HG02588 (cell line): ENCODE data around the gene WBP1L.
"Not testable (repeated sequence)": the region's sequence is repeated elsewhere in the genome, so short reads cannot be mapped to it uniquely, and the experiment has no call there.

Experiments
- ATAC-seq: cut with Tn5 transposase; IDR thresholded peaks from one replicate; pipeline ENCODE4 v1.9.1; 2021; ENCODE audit warnings: mild to moderate bottlenecking, moderate library complexity; ENCODE audit not compliant: unreplicated experiment

Gene WBP1L

DNA sequence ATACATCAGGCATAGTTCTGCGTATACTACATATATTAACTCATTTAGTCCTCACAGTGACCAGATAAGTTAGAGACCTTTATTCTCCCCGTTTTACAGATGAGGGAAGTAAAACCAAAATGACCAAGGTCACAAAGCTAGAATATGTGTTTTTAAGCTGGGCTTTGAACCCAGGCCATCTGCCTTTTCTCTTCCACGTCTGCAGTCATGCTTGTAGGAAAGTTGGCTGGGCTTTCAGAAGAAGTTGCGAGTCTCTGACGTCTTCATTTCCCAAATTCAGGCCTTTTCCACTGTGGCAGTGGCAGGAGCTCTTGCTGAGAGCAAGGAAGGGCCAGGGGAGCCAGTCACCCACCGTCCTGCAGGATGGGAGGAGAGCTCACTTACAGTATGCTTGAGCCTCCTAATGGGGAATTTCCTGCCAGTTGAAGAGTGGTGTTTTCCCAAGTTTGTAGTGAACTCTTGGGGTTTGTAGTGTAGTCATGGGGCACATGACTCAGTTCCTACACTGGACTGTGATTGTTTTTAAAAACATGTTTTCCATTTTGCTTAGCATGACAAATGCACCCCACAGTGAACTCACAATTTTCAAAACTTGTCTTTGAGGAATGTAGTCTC lies 59.3 kb downstream of the WBP1L start:
- no peak for ATAC-seq

DNA sequence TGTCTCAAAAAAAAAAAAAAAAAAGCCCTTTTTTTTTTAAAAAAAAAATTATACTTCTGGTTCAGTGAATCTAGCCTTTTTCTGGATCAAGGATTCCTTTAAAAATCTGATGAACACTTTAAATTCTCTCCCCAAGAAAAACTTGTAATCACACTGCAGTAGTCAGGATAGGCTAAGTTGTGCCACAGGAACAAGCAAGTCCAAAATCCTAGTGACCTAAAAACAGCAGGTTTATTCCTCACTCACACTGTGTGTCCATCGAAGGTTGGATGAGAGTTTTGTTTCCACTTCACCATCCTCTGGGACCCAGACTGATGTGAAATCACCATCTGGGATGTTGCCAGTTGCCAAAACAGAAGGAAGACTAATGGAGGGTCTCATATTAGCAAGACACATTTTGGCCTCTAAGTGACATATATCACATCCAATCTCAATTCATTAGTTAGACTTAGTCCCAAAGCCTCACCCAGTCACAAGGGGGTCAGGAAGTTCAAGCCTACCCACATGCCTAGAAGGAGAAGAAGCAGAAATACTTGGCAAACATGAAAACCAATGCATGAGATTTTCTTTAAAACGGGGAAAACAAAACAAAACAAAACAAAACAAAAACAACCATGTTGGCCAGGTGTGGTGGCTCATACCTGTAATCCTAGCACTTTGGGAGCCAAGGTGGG lies 60.8 kb downstream of the WBP1L start:
- ATAC-seq, result no peak

DNA sequence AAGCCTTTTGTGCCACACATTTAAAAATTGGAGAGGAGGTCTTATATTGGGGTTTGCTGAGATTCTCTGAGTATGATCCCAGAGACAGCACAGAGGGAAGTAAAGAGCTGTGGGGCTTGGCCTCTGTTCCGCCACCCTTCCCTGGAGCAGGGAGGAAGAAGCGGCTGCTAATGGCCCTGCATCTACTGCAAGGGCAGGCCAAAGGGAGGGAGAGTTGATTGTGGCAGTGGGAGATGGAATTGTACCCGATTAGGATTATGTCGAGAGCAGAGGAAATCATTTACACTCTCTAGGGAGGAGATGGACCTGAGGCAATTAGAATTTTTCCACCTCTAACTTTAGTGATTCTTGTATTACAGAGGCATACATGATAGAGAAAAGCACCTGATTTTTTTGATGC lies 64.6 kb downstream of the WBP1L start:
- ATAC-seq, result no peak

DNA sequence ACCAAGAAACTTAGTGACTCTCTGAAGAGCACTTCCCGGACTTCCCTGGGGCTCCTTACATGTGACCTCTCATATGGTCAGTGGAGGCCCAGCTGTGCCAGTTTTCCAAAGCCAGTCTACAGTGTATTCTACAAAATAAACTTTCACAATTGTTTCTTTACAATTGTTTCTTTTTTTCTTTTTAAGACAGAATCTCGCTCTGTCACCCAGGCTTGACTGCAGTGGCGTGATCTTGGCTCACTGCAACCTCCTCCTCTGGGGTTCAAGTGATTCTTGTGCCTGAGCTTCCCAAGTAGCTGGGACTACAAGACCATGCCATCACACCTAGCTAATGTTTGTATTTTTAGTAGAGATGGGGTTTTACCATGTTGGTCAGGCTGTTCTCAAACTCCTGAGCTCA lies 67.6 kb downstream of the WBP1L start:
- ATAC-seq, result no peak

DNA sequence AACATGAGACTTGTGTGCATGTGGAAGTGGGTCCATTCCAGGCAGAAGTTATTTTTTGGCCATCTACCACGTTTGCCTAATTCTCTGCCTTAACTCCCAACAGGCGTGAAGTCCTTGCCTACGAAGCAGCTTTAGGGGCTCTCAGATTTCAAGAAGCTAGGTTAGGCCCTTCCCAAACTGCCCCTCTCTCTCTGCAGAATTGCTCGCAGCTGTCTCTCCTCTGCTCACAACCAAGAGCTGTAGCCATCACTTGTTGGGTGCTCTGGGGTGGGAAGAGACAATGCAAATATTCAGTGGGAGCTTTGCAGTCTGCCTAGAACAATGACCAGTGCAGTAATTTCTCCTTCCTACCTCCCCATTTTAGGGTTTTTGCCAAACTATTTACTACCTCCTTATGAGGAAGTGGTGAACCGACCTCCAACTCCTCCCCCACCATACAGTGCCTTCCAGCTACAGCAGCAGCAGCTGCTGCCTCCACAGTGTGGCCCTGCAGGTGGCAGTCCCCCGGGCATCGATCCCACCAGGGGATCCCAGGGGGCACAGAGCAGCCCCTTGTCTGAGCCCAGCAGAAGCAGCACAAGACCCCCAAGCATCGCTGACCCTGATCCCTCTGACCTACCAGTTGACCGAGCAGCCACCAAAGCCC lies 68.6 kb downstream of the WBP1L start:
- ATAC-seq, result no peak

DNA sequence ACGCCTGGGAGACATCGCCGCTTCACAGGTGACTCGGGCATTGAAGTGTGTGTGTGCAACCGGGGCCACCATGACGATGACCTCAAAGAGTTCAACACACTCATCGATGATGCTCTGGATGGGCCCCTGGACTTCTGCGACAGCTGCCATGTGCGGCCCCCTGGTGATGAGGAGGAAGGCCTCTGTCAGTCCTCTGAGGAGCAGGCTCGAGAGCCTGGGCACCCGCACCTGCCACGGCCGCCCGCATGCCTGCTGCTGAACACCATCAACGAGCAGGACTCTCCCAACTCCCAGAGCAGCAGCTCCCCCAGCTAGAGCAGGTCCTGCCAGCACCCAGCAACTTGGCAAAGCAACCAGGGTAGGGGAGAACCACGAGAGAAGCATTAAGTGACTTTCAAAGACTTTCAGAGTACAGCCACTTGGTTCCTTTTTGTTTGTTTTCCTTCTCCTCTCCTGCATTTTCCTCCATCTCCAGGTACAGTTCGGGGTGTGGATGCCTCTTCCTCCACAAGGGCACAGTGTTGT lies 69.3 kb downstream of the WBP1L start:
- no peak for ATAC-seq

DNA sequence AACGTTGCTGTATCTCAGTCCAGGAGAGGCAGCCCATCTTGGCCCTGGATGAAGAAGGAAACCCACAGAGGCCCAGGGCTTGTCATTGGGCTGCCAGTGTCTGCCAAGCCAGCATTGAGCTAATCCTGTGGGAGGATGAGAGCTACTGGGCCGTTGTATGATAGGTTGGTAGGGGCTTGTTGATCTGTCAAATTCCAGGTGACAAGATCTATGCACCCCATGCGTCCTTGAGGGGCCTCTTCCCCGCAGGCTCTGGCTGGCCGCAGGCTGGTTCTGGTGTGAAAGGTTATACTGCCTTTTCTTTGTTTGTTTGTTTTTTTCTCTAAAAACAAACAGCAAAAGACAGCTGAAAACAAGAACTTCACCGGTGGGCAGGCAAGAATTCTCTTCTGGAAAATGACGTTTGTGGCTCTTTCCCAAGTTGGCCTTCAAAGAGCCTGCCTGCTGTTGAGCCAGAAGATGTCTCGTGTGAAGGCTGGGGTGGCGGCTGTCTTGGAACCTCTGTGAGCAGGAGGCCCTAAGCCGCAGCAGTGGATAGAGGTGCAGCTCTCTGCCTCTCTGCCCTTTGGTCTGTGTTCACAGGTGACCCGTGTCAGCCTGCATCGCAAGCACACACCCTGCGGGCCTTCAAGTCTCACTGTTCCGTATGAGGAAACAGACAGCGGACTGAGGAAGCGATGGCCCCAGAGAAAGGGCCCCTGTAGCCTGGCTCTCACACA lies 70.1 kb downstream of the WBP1L start:
- ATAC-seq, result no peak

DNA sequence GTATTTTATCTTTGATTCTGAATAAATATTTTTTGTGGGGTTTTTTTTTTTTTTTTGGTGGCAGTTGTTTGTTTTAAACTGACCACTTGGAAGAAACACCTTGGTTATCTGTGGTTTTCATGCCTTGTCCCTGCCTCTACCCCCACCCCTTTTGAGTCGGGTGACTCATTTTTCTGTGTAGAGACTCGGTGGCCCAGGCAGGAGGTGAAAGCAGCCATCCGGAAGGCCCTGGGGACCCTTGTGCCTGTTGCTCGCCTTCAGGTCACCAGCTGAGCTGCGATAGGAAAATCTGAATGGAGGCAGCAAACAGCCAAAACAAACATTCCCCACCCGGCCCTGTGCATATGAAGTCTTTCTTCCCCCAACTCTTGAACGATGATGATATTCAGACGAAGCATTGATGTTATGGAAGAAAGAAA lies 70.7 kb downstream of the WBP1L start:
- ATAC-seq, result no peak

DNA sequence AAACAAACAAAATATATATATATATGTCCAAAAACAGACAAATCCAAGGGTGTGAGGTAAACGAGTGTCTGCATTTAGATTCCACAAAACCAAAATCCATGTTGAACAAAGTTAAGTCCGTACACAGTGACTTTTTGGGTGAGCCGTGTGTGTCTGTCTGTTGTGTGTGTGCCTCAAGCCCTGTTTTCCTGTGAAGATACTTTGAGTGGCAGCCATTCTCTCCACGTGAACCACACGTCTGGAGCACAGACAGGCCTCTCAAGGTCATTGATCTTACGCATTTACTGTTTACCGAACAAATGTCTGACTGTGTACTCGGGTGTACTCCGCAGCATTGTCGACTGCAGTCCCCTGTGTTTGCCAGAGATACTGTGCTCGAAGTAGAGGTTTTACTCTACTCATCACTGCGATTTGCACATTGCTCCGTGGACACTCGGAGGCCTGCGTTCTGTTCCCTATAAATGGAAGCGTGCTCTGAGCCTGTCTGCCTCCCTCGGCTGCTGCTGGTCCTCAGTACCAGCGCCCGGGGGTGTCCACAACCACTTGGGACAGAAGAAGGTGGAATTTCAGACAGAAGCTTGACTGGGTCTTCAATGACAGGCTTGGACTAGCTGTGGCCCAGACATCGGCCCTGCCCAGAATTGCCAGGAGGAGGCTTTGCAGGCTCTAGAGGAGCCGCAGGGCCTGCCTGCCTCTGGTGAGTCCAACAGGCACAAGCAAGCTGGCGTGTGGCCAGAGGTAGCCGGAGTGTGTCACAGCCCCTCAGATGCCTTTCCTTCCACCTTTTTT lies 71.3 kb downstream of the WBP1L start:
- no peak for ATAC-seq

DNA sequence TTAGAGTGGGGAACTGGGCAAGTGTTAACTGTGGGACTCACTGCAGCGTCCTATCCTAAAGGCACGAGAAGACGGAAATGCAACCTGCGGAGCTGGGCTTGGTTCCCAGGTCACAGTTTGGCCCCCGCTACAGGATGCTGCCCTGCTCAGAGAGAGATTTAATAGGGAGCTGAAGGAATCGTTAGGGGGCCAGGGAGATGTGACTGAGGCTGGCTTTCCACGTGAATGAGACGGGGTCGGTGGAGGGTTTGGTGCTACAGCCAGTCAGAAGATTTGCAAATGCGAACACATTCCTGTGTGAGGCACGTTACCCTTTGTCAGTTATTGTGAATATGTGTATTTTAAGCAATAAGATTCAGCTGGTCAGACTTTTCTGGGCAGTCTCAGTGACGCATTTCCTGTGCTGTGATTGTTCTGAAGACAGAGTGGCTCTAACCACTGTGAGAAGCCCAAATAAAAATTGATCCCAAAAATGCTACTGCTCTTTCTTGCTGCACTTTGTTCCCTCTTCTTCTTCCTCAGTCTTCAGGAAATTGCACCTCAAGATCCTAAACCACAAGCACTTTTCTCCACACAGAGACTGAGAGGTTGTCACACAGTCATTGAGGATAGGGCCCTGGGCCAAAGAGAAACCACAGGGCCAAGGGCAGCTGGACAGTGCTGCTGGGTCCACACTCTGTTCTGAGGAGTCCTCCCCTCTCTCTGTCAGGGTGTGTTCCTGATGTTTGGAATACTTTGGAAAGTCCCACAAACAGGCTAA lies 72.2 kb downstream of the WBP1L start:
- ATAC-seq, result no peak

DNA sequence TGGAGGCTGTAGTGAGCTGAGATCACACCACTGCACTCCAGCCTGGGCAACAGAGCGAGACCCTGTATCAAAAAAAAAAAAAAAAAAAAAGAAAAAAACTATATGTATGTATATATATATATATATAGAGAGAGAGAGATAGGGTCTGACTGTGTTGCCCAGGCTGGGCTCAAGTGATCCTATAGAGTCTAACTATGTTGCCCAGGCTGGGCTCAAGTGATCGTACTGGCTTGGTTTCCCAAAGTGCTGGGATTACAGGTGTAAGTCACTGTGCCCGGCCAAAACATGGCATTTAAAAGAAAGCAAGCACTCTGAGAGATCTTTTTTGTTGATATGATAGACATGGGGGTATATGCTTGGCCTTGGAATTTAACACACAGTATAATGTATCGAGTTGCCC lies 73.4 kb downstream of the WBP1L start:
- ATAC-seq, result no peak

DNA sequence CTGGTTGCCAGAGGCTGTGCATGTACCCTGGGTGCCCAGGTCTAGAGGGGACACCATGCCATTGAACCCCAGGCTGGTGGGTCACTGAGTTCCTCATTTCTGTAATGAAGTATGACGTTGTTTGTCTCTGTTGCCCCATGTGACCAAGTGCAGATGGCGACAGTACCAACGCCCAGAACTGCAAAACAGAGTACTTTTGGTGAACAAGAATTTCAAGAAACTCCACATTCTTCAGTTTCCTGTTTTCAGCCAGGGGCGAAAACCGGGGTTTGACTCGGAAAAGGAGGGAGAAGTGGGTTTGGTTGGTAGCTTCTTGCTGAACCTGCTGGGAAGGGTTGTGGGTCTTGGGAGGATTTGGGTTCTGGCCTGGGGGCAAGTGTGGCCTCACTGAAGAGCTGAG lies 75.3 kb downstream of the WBP1L start:
- ATAC-seq, result no peak

DNA sequence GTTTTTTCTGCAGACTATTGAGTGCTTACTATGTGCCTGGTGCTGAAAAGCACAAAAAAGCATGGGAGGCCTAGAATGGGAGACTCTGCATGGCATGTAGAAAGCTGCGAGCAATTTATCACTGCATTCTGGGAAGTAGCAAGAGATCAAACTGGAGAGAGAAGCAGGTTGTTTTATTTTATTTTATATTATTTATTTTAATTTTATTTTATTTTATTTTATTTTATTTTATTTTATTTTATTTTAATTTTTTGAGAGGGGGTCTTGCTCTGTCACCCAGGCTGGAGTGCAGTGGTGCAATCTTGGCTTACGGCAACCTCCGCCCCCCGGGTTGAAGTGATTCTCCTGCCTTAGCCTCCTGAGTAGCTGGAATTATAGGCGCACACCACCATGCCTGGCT lies 76.3 kb downstream of the WBP1L start:
- not testable (repeated sequence) for ATAC-seq

DNA sequence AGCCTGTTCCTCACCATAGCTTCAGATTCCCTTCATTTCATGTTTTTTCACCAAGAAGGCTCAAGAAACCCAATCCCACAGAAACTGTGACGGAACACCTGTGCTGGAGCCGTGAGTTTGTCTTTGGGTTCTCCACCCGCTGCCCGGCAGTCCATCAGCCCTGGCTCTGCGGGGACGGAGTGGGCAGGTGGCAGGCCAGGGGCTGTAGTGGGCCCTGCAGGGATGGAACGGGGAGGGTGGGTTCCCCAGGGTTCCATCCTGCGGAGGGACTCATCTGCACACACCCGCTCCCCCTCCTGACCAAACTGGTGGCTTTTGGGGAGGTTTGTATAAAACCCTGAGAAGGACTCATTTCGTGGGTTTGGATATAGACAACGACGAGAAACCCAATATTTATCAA lies 78.5 kb downstream of the WBP1L start:
- ATAC-seq, result no peak

DNA sequence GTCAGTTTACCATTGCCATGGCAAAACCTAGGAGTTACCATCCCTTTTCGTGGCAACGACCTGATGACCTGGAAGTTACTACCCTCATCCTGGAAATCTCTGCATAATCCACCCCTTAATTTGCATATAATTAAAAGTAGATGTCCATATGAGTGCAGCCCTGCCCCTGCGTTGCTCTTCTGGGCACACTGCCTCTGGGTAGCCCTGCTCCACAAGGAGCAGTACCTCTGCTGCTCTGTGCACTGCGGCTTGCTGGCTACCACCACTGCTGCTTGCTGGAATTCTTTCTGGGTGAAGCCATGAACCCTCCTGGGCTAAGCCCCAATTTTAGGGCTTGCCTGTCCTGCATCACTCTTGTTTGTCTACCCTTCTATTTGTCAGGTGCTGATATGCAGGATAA lies 80.9 kb downstream of the WBP1L start:
- ATAC-seq, result no peak

DNA sequence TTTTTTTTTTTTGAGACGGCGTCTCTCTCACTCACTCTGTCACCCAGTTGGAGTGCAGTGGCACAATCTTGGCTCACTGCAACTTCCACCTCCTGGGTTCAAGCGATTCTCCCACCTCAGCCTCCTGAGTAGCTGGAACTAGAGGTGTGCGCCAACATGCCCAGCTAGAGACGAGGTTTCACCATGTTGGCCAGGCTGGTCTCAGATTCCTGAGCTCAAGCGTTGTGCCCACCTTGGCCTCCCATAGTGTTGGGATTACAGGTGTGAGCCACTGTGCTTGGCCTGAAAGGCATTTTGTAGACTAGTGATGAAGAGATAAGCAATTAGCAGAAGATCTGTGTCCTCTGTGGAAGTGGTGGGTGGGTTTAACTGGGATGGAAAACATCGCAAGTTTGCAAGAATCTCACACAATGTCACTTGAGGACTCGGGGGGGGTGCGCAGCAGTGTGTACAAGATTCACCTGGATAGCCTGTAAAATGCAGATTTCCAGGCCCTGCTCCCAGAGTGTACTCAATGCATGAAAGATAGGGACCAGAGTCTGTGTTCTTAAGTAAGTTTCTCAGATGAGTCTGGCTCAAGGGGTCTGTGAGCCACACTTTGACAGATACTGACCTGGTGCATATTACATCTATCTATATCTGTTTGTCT lies 82.5 kb downstream of the WBP1L start:
- ATAC-seq, result no peak

DNA sequence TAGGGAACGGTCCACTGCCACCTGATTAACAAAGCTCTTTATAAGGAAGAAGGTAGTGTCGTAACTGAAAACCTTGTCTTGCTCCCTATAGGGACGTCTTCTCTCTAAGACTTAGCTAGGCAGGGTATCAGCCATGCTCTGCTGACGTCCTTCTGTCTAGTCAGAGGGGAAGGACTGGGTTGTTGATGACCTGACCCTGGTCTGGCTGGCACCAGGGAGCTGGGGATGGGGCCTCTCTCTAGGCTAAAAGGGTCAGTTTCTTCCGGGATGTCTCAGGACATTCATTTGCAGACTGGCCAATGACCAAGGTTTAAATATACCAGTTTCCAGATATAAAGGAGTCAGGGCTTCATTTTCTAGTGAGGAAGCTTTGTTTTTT lies 83.8 kb downstream of the WBP1L start:
- ATAC-seq, result no peak

DNA sequence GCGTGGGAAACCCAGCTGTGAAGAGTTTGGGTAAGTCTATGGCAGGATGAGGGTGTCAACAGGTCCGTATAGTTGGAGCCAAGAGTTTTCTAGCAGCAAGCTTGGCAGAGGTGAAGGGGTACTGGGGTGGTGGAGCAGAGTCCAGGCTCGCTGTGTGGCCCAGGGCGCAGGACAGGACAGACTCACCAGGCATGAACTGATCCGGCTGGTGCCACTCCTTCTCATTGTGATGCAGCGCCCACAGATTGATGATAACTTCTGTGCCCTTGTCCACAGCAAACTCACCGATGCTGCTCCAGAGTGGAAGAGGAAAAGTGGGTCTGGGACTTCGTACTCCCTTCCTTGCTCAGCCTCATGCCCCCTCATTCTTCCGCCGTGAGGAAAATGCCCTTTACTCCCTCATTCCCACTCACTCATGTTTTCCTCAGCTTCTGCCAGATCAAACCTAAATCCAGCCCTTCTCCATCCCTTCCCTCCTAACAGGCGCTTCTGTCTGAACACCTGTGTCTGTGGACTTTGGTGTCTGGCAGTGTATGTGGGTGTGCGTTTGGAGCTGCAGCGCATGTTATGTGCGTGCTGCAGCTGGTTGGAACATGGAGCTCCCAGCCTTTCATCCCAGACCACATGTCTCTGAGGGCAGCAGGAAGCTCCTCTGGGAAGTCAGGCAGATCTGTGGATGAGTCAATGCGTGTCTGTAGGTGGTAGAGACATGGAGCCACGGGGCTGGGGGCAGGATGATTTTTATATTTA lies 87.7 kb downstream of the WBP1L start:
- ATAC-seq, result no peak

DNA sequence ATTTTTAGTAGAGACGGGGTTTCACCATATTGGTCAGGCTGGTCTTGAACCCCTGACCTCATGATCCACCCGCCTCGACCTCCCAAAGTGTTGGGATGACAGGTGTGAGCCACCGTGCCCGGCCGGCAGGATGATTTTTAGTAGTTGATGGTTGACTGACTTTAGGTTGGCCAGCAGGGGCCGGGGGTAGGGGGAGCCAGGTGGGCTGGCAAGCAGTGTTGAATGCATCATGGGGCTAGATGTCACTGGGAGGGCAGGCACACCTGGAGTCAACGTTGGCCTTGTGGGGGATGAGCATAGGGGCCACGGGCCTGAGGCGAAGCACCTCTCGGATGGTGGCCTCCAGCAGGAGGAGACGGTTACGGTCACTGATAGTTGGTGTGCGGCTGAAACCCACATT lies 88.5 kb downstream of the WBP1L start:
- no peak for ATAC-seq
